Measurements from ENCODE around the gene ARHGAP27. TPM values are rescaled to one million over a fixed set of nuclear protein-coding genes. Genes with fewer than 3 reads are reported as not detected.

ARHGAP27 gene
- total and polyA plus RNA-seq, 2 of the 13 experiments (the other 11 are each of a cell fraction or from before 2014, with no cell fraction given): 15.5 to 18.9 TPM

GRCh38 chr17:45441526-45442310 lies 9.0 kb upstream of the ARHGAP27 start:
- Histone ChIP-seq H3K9me3 (ENCODE audit: low read length) (no peaks in the 10 kb centered on the region), H3K27me3 (ENCODE audit: control insufficient read depth in 1 of 2, insufficient read depth in 2 of 2, low read length in 2 of 2) (no peaks in the 10 kb centered on the region), H2AFZ (ENCODE audit: low read length) (no peak overlapping the region), H3K79me2 (ENCODE audit: insufficient read depth, low read length) (no peaks in the 10 kb centered on the region), H3K4me1 (ENCODE audit: insufficient read depth, low read length) (peaks cover 14% of the 10 kb centered on the region), H3K4me2 (ENCODE audit: low read depth, low read length) (no peak overlapping the region), H3K36me3 (replicated peaks in 1 of 2; ENCODE audit: control insufficient read depth in 1 of 2, insufficient read depth in 2 of 2, low read length in 2 of 2) (peaks cover 2% of the 10 kb centered on the region in 2 experiments; a peak in 2 of 5 replicates), H3K9ac (ENCODE audit: insufficient read depth, low read depth, low read length) (no peak overlapping the region), H3K27ac (ENCODE audit: extremely low read length, insufficient read depth, low read length) (no peak overlapping the region), H3K4me3 (replicated peaks in 1 of 3; ENCODE audit: insufficient read depth in 1 of 3, low read depth in 2 of 3, low read length in 3 of 3) (no peak overlapping the region), H4K20me1 (ENCODE audit: insufficient read depth, low read length) (no peaks in the 10 kb centered on the region)
- BruUV-seq (replicated peaks): no TSS peak
- no peak for DNase-seq (ENCODE audit: low spot score)
- ChIA-PET CTCF (ENCODE audit: low intra/inter-chr PET ratio, low total read pairs) (no interaction called here), POLR2A (no interaction called here)
- in situ Hi-C loops (cut with HindIII; ENCODE audit: extremely low pct_ligation_motif_present, low pct_unique_long_range_greater_than_20kb): no loop called here
- FAIRE-seq: no peak
- no peak for ATAC-seq
- intact Hi-C loops (cut with micrococcal nuclease; ENCODE audit: unreplicated experiment): no loop called here
- TF ChIP-seq, protein P1, sequence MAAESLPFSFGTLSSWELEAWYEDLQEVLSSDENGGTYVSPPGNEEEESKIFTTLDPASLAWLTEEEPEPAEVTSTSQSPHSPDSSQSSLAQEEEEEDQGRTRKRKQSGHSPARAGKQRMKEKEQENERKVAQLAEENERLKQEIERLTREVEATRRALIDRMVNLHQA (CRISPR knock-in tag; IDR thresholded peaks at IDR 0.05): no peak
- TF ChIP-seq, protein P2, sequence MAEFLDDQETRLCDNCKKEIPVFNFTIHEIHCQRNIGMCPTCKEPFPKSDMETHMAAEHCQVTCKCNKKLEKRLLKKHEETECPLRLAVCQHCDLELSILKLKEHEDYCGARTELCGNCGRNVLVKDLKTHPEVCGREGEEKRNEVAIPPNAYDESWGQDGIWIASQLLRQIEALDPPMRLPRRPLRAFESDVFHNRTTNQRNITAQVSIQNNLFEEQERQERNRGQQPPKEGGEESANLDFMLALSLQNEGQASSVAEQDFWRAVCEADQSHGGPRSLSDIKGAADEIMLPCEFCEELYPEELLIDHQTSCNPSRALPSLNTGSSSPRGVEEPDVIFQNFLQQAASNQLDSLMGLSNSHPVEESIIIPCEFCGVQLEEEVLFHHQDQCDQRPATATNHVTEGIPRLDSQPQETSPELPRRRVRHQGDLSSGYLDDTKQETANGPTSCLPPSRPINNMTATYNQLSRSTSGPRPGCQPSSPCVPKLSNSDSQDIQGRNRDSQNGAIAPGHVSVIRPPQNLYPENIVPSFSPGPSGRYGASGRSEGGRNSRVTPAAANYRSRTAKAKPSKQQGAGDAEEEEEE (CRISPR knock-in tag; IDR thresholded peaks at IDR 0.05; ENCODE audit: borderline replicate concordance): no peak
- TF ChIP-seq TAF1 (CRISPR knock-in tag; IDR thresholded peaks at IDR 0.05): no peak
- TF ChIP-seq AGO2 (optimal IDR thresholded peaks at IDR 0.05; ENCODE audit: low read depth, low read length): peak; percentile 23
- 78% methylated on average over 14 of the region's 14 CpGs for WGBS (ENCODE audit: low lambda C conversion rate)

All from HepG2 (cell line).